Measurements from ENCODE around the gene PRELID2. TPM values are rescaled to one million over a fixed set of nuclear protein-coding genes. Genes with fewer than 3 reads are reported as not detected.

Gene PRELID2
- total RNA-seq, 1 experiment from 2014 or later, result 27.7 TPM

DNA sequence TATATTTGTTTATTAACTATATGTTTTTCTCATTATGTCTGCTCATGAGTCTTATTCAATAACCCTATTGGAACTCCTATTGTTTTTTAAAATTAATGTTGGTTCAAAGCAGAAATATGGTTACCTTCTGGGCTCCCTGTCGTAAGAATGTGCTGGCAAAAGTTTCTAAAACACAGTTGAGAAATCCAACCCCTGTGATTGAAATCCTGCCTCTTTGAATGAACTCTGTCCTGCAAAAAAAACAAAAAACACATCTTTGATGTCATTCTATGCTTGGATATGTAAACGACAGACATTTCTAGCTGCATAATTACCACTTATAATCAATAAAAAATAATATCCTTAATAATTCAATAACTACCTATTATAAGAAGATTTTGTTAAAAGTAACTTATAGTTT is 38.8 kb downstream of the PRELID2 start:
- Histone ChIP-seq H2AFZ (no peak overlapping the region), H3F3A (ENCODE audit: insufficient read depth, low read depth) (no peaks in the 10 kb centered on the region), H3K27me3 (ENCODE audit: insufficient read depth, low read depth) (no peaks in the 10 kb centered on the region), H3K36me3 (ENCODE audit: low read depth) (no peaks in the 10 kb centered on the region), H3K4me1 (replicated peaks; ENCODE audit: insufficient read depth) (no peaks in the 10 kb centered on the region), H3K4me2 (no peak overlapping the region), H4K20me1 (ENCODE audit: insufficient read depth) (no peaks in the 10 kb centered on the region), H3K27ac (no peak overlapping the region), H3K9me2 (ENCODE audit: insufficient read depth) (no peaks in the 10 kb centered on the region), H3K79me2 (ENCODE audit: low read depth) (no peaks in the 10 kb centered on the region), H3K4me3 (no peak overlapping the region), H3K9me3 (ENCODE audit: insufficient read depth, low read depth) (no peaks in the 10 kb centered on the region)
- no TSS peak for BruUV-seq (replicated peaks)
- ChIA-PET CTCF (no interaction called here), POLR2A (ENCODE audit: unreplicated experiment) (no interaction called here)
- no peak for DNase-seq
- no peak for TF ChIP-seq EZH2 (IDR thresholded peaks at IDR 0.05; ENCODE audit: low read depth)
- TF ChIP-seq, protein P1, sequence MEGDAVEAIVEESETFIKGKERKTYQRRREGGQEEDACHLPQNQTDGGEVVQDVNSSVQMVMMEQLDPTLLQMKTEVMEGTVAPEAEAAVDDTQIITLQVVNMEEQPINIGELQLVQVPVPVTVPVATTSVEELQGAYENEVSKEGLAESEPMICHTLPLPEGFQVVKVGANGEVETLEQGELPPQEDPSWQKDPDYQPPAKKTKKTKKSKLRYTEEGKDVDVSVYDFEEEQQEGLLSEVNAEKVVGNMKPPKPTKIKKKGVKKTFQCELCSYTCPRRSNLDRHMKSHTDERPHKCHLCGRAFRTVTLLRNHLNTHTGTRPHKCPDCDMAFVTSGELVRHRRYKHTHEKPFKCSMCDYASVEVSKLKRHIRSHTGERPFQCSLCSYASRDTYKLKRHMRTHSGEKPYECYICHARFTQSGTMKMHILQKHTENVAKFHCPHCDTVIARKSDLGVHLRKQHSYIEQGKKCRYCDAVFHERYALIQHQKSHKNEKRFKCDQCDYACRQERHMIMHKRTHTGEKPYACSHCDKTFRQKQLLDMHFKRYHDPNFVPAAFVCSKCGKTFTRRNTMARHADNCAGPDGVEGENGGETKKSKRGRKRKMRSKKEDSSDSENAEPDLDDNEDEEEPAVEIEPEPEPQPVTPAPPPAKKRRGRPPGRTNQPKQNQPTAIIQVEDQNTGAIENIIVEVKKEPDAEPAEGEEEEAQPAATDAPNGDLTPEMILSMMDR (conservative IDR thresholded peaks at IDR 0.05), result no peak
- intact Hi-C loops (cut with micrococcal nuclease; ENCODE audit: unreplicated experiment), result no loop called here

DNA sequence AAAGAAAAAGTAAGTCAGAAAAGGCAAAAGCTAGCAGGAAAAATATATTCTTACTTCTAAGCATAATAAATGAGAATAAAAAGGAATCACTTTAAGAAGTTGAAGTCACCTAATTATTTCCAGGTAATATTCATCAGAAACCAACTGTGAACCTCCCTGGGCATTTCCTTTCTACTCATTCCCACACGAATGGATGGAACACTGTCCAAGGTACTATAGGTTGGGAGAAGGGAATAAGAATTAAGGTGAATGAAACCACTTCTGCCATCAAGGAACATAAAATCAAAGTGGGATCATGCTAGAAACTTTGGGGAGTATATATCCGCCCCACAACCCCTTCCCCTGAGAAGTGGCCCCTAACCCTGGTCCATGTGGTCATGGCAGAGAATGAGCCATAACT is 41.6 kb downstream of the PRELID2 start:
- Histone ChIP-seq H3K4me1 (replicated peaks; ENCODE audit: insufficient read depth) (no peaks in the 10 kb centered on the region), H3K9me2 (ENCODE audit: insufficient read depth) (no peaks in the 10 kb centered on the region), H3K4me3 (no peak overlapping the region), H2AFZ (no peak overlapping the region), H3K4me2 (no peak overlapping the region), H3K79me2 (ENCODE audit: low read depth) (no peaks in the 10 kb centered on the region), H3F3A (ENCODE audit: insufficient read depth, low read depth) (no peaks in the 10 kb centered on the region), H4K20me1 (ENCODE audit: insufficient read depth) (no peaks in the 10 kb centered on the region), H3K36me3 (ENCODE audit: low read depth) (no peaks in the 10 kb centered on the region), H3K27ac (no peak overlapping the region), H3K9me3 (ENCODE audit: insufficient read depth, low read depth) (no peaks in the 10 kb centered on the region), H3K27me3 (ENCODE audit: insufficient read depth, low read depth) (no peaks in the 10 kb centered on the region)
- BruUV-seq (replicated peaks), result no TSS peak
- TF ChIP-seq, protein P1 (conservative IDR thresholded peaks at IDR 0.05), result no peak
- no peak for TF ChIP-seq EZH2 (IDR thresholded peaks at IDR 0.05; ENCODE audit: low read depth)
- intact Hi-C loops (cut with micrococcal nuclease; ENCODE audit: unreplicated experiment), result no loop called here
- no peak for DNase-seq
- ChIA-PET POLR2A (ENCODE audit: unreplicated experiment) (interaction anchor here (0.6 kb wide), 1 partner anchor 24 kb away, joined by 6 read pairs; no protein-coding TSS in a partner anchor), CTCF (no interaction called here)

DNA sequence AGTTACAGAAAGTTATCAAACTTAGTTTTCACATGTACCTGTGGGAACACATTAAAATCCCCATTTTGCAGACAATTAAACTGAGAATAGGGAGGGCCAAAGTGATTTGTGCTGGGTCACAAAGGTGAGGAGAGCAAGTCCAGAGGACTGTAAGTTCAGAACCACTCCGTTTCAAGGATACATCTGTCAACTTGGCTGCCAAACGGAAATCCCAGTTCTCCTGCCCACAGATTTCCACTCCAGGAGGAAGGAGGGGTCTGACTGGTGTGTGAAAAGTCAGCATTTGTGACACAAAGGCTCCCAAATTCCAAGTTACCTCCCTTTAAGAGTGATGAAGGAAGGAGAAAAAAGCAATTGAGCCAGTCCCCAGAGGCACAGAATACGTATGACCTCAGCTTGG is 42.3 kb downstream of the PRELID2 start:
- Histone ChIP-seq H3K79me2 (ENCODE audit: low read depth) (no peaks in the 10 kb centered on the region), H3K4me1 (replicated peaks; ENCODE audit: insufficient read depth) (no peaks in the 10 kb centered on the region), H3F3A (ENCODE audit: insufficient read depth, low read depth) (no peaks in the 10 kb centered on the region), H3K4me3 (no peak overlapping the region), H3K27ac (no peak overlapping the region), H3K9me2 (ENCODE audit: insufficient read depth) (no peaks in the 10 kb centered on the region), H3K9me3 (ENCODE audit: insufficient read depth, low read depth) (no peaks in the 10 kb centered on the region), H4K20me1 (ENCODE audit: insufficient read depth) (no peaks in the 10 kb centered on the region), H3K27me3 (ENCODE audit: insufficient read depth, low read depth) (no peaks in the 10 kb centered on the region), H3K4me2 (no peak overlapping the region), H2AFZ (no peak overlapping the region), H3K36me3 (ENCODE audit: low read depth) (no peaks in the 10 kb centered on the region)
- BruUV-seq (replicated peaks), result no TSS peak
- CTCF ChIA-PET, result no interaction called here
- TF ChIP-seq, protein P1 (conservative IDR thresholded peaks at IDR 0.05), result no peak
- POLR2A ChIA-PET (ENCODE audit: unreplicated experiment), result interaction anchor here (0.6 kb wide), 1 partner anchor 24 kb away, joined by 6 read pairs; no protein-coding TSS in a partner anchor
- DNase-seq, result no peak
- intact Hi-C loops (cut with micrococcal nuclease; ENCODE audit: unreplicated experiment), result no loop called here

Measured in PC-9 (cell line).